ENCODE data around the gene TAOK1. TPM values are rescaled to one million over a fixed set of nuclear protein-coding genes. Genes with fewer than 3 reads are reported as not detected.
A peak's percentile ranks its signal among the peaks of the same experiment; 100 is the strongest.

TAOK1 gene
- total and polyA plus RNA-seq, 9 of the 15 experiments (the other 6 are each of a cell fraction or from before 2014, with no cell fraction given) = 3.2 to 33.1 (median 16.5) TPM

- no peak for TF ChIP-seq MBD1 (CRISPR knock-in tag; IDR thresholded peaks at IDR 0.05)
- TF ChIP-seq ARNT (IDR thresholded peaks at IDR 0.05) = 0 out of 4 replicates have a peak, but pooled peaks of 1 of the 2 experiments have one; percentile 73
- peak in 1 of 2 experiments; percentile 80; a peak in 2 of 4 replicates for TF ChIP-seq HDAC1 (IDR thresholded peaks at IDR 0.05)
- no peak for TF ChIP-seq RHOXF2B (CRISPR knock-in tag; conservative IDR thresholded peaks at IDR 0.05)
- TF ChIP-seq ZNF766 (CRISPR knock-in tag; conservative IDR thresholded peaks at IDR 0.05) = 0 out of 2 replicates have a peak, but pooled peaks have one; percentile 64
- TF ChIP-seq KHSRP (IDR thresholded peaks at IDR 0.05) = peak; percentile 47; the same call in 1 of the 2 replicates
- TF ChIP-seq HDAC2 (IDR thresholded peaks at IDR 0.05) = peak; percentile 92
- peak; percentile 72 for TF ChIP-seq MAFG (tag; conservative IDR thresholded peaks at IDR 0.05)
- peak in 1 of 2 experiments; percentile 61; a peak in 1 of 4 replicates for TF ChIP-seq ZMIZ1 (IDR thresholded peaks at IDR 0.05; ENCODE audit: low read depth in 2 of 2, low read length in 2 of 2)
- 0 out of 2 replicates have a peak, but pooled peaks have one; percentile 46 for TF ChIP-seq NCOA1 (IDR thresholded peaks at IDR 0.05; ENCODE audit: low read depth)
- no peak for TF ChIP-seq KAT8 (IDR thresholded peaks at IDR 0.05; ENCODE audit: low read depth)
- TF ChIP-seq JUND (IDR thresholded peaks at IDR 0.05; ENCODE audit: borderline replicate concordance, low read depth, low read length) = peak; percentile 60; the same call in 1 of the 2 replicates
- TF ChIP-seq JUND (tag; IDR thresholded peaks at IDR 0.05; ENCODE audit: borderline replicate concordance, low read depth, low read length) = peak; percentile 25; the same call in 1 of the 3 replicates
- no peak for TF ChIP-seq ZNF668 (CRISPR knock-in tag; IDR thresholded peaks at IDR 0.05)
- peak; percentile 63; the same call in 1 of the 2 replicates for TF ChIP-seq MAFF (IDR thresholded peaks at IDR 0.05; ENCODE audit: low read length)
- peak; percentile 96 for TF ChIP-seq FOSL1 (tag; conservative IDR thresholded peaks at IDR 0.05)
- no peak for TF ChIP-seq MXI1 (IDR thresholded peaks at IDR 0.05; ENCODE audit: low read depth, low read length)
- TF ChIP-seq PHB (CRISPR knock-in tag; IDR thresholded peaks at IDR 0.05) = no peak
- peak; percentile 95 for TF ChIP-seq HES1 (IDR thresholded peaks at IDR 0.05; ENCODE audit: low read depth)
- peak; percentile 95 for TF ChIP-seq SMARCA4 (IDR thresholded peaks at IDR 0.05)
- TF ChIP-seq CBFA2T2 (conservative IDR thresholded peaks at IDR 0.05) = peak; percentile 88
- TF ChIP-seq SP1 (CRISPR knock-in tag; IDR thresholded peaks at IDR 0.05) = 0 out of 2 replicates have a peak, but pooled peaks have one; percentile 48
- peak; percentile 95 for TF ChIP-seq CEBPB (tag; IDR thresholded peaks at IDR 0.05)
- TF ChIP-seq RBM25 (IDR thresholded peaks at IDR 0.05; ENCODE audit: low read depth, low read length, severe bottlenecking) = no peak
- TF ChIP-seq FUS (optimal IDR thresholded peaks at IDR 0.05; ENCODE audit: low read depth, low read length) = no peak
- TF ChIP-seq GABPB2 (CRISPR knock-in tag; conservative IDR thresholded peaks at IDR 0.05) = no peak
Observed at GRCh38 chr17:29557085-29557738, 167.0 kb downstream of the TAOK1 start (continued).

Measured in K562 (cell line).